Measurements from ENCODE around the gene TSR2. TPM values are rescaled to one million over a fixed set of nuclear protein-coding genes. Genes with fewer than 3 reads are reported as not detected.

The TSR2 gene, protein sequence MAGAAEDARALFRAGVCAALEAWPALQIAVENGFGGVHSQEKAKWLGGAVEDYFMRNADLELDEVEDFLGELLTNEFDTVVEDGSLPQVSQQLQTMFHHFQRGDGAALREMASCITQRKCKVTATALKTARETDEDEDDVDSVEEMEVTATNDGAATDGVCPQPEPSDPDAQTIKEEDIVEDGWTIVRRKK
- total RNA-seq (23.4 TPM), polyA plus RNA-seq (31.0 TPM)
- long read RNA-seq, donor 1, partial matches to known transcripts: 0 of 3 reads
- long read RNA-seq, donor 1, other reads (novel, unspliced or antisense): 0 of 3 reads
- long read RNA-seq, donor 2, transcript TSR2-201 (5 exons, 1,534 nt): major isoform, 45 of 57 reads
- long read RNA-seq, donor 2, partial matches to known transcripts: 12 of 57 reads
- long read RNA-seq, donor 2, other reads (novel, unspliced or antisense): 0 of 57 reads
- long read RNA-seq, donor 3, transcript TSR2-201 (5 exons, 1,534 nt): major isoform, 23 of 23 reads
- long read RNA-seq, donor 3, partial matches to known transcripts: 0 of 23 reads
- long read RNA-seq, donor 3, other reads (novel, unspliced or antisense): 0 of 23 reads
- long read RNA-seq, donor 4, transcript TSR2-201 (5 exons, 1,534 nt): major isoform, 6 of 6 reads
- long read RNA-seq, donor 4, partial matches to known transcripts: 0 of 6 reads
- long read RNA-seq, donor 4, other reads (novel, unspliced or antisense): 0 of 6 reads
- long read RNA-seq, donor 5, transcript TSR2-201 (5 exons, 1,534 nt): major isoform, 30 of 36 reads
- long read RNA-seq, donor 5, partial matches to known transcripts: 0 of 36 reads
- long read RNA-seq, donor 5, other reads (novel, unspliced or antisense): 6 of 36 reads
- long read RNA-seq, donor 6, transcript TSR2-201 (5 exons, 1,534 nt): major isoform, 19 of 19 reads
- long read RNA-seq, donor 6, partial matches to known transcripts: 0 of 19 reads
- long read RNA-seq, donor 6, other reads (novel, unspliced or antisense): 0 of 19 reads
- long read RNA-seq, donor 7, transcript TSR2-201 (5 exons, 1,534 nt): major isoform, 9 of 9 reads
- long read RNA-seq, donor 7, partial matches to known transcripts: 0 of 9 reads
- long read RNA-seq, donor 7, other reads (novel, unspliced or antisense): 0 of 9 reads
- long read RNA-seq, donor 8, transcript TSR2-201 (5 exons, 1,534 nt): major isoform, 5 of 5 reads
- long read RNA-seq, donor 8, partial matches to known transcripts: 0 of 5 reads
- long read RNA-seq, donor 8, other reads (novel, unspliced or antisense): 0 of 5 reads
- long read RNA-seq, donor 9, partial matches to known transcripts: 0 of 1 reads
- long read RNA-seq, donor 9, other reads (novel, unspliced or antisense): 0 of 1 reads
- long read RNA-seq, donor 10, partial matches to known transcripts: 0 of 4 reads
- long read RNA-seq, donor 10, other reads (novel, unspliced or antisense): 0 of 4 reads

DNA sequence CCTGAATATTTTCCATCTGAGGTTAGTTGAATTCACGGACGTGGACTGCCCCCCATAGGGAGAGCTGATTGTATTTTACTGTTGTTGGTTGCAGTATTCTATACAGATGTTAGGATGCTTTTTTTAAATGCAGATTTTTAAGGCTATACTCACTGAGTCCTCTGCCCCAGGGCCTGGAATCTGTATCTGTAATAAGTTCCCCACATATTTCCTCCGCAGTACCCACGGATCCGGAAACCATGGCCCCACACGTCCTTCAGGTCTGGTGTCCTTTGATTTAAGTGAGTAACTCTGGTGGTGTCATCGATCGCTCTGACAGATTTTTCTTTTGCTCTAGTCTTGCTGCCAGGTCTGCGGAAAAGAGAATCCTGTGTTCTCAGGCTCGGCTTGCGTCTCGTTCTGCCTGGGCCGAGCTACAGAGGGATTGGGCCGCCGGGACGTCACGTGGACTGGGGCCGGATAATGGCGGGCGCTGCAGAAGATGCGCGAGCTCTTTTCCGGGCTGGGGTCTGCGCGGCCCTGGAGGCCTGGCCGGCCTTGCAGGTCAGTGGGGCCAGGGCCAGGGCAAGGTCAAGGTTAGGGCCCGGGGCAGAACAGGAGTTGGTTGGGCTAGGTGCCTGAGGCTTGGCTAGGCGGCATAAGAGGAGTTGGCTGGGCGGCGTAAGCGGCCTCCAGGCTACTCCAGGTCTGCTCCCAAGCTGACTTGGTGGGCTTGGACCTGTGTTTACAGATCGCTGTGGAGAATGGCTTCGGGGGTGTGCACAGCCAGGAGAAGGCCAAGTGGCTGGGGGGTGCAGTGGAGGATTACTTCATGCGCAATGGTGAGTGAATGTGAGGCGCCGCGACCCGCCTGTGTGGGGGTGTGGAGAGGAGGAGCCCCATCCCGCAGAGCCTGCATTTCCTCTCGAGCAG is at the start of gene TSR2:
Gene TSR2, plus strand, starts transcription at position 445 of the 912 bp plus-strand sequence. Its CDS starts 18 bp downstream, at position 463.
- H3K27ac ChIP-seq (ENCODE audit: low read depth in 1 of 2, low read length in 1 of 2): peak within 1 kb of the TSS in 1 of 2 donors; percentile 66
- H3K9me3 ChIP-seq (ENCODE audit: control insufficient read depth in 2 of 2, insufficient read depth in 1 of 2, low read length in 1 of 2): no peaks in the 10 kb centered on the region
- H3K4me1 ChIP-seq (ENCODE audit: control insufficient read depth in 2 of 2, insufficient read depth in 2 of 2, low read length in 2 of 2): peaks cover 5 to 6% of the 10 kb centered on the region in 2 donors
- peak; percentile 45 to 86 (median 64) for DNase-seq (ENCODE audit: low read depth in 6 of 9, low spot score in 9 of 9)
- H3K4me3 ChIP-seq (ENCODE audit: low read length in 2 of 2): peak within 1 kb of the TSS; percentile 74 to 78
- no peaks in the 10 kb centered on the region for H3K27me3 ChIP-seq (ENCODE audit: control insufficient read depth in 2 of 2, insufficient read depth in 1 of 2, low read length in 1 of 2)
- 2% methylated on average over 40 of the region's 40 CpGs for WGBS
- peaks cover 9 to 13% of the 10 kb centered on the region in 2 donors for H3K36me3 ChIP-seq (ENCODE audit: control insufficient read depth in 2 of 2, insufficient read depth in 2 of 2, low read length in 1 of 2)

DNA sequence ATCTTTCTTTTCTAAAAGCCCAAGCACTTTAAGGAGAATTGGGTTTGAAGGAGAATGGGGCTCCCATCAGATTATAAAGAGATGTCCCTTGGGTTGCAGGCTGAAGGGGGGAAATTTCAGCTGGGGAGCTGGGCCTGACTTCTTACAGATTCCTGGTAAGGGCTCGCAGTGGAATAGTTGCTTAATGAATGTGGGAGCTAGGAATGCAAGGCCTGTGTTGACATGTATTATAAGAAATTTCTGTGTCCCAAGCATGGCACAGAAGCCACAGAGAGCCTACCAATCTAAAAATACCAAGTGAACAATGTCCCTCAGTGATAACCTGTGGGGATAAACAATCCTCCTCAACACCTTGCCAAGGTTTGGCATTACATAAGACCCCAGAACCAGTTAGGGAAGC is 43.1 kb upstream of the TSR2 start:
- H3K27me3 ChIP-seq (ENCODE audit: control insufficient read depth in 2 of 2, insufficient read depth in 1 of 2, low read length in 1 of 2): no peaks in the 10 kb centered on the region
- H3K4me3 ChIP-seq (ENCODE audit: low read length in 2 of 2): no peak overlapping the region
- no peaks in the 10 kb centered on the region for H3K9me3 ChIP-seq (ENCODE audit: control insufficient read depth in 2 of 2, insufficient read depth in 1 of 2, low read length in 1 of 2)
- no peaks in the 10 kb centered on the region for H3K4me1 ChIP-seq (ENCODE audit: control insufficient read depth in 2 of 2, insufficient read depth in 2 of 2, low read length in 2 of 2)
- H3K36me3 ChIP-seq (ENCODE audit: control insufficient read depth in 2 of 2, insufficient read depth in 2 of 2, low read length in 1 of 2): no peaks in the 10 kb centered on the region
- no peak for DNase-seq (ENCODE audit: low read depth in 6 of 9, low spot score in 9 of 9)
- WGBS: 97% methylated on average over 1 of the region's 1 CpG
- H3K27ac ChIP-seq (ENCODE audit: low read depth in 1 of 2, low read length in 1 of 2): no peak overlapping the region

DNA sequence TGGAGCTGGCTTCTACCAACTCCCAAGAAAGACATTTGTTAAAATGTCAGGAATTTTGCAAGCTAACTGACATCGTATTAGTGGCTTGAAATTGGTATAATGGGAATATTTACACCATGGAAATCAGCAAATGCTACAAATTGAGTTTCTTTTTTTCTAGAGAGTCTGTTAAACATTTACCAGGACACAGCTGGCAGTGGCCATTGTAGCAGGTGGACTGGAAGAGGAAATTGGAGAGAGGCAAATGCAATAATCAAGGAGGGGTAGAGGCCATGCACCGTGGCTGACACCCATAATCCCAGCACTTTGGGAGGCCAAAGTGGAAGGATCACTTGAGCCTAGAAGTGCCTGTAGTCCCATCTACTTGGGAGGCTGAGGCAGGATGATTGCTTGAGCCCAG is 32.9 kb upstream of the TSR2 start:
- Histone ChIP-seq H3K27ac (ENCODE audit: low read depth in 1 of 2, low read length in 1 of 2) (no peak overlapping the region), H3K36me3 (ENCODE audit: control insufficient read depth in 2 of 2, insufficient read depth in 2 of 2, low read length in 1 of 2) (no peaks in the 10 kb centered on the region), H3K27me3 (ENCODE audit: control insufficient read depth in 2 of 2, insufficient read depth in 1 of 2, low read length in 1 of 2) (no peaks in the 10 kb centered on the region), H3K4me3 (ENCODE audit: low read length in 2 of 2) (no peak overlapping the region), H3K4me1 (ENCODE audit: control insufficient read depth in 2 of 2, insufficient read depth in 2 of 2, low read length in 2 of 2) (no peaks in the 10 kb centered on the region), H3K9me3 (ENCODE audit: control insufficient read depth in 2 of 2, insufficient read depth in 1 of 2, low read length in 1 of 2) (no peaks in the 10 kb centered on the region)
- DNase-seq (ENCODE audit: low read depth in 6 of 9, low spot score in 9 of 9): no peak
- WGBS: 88% methylated on average over 2 of the region's 2 CpGs

DNA sequence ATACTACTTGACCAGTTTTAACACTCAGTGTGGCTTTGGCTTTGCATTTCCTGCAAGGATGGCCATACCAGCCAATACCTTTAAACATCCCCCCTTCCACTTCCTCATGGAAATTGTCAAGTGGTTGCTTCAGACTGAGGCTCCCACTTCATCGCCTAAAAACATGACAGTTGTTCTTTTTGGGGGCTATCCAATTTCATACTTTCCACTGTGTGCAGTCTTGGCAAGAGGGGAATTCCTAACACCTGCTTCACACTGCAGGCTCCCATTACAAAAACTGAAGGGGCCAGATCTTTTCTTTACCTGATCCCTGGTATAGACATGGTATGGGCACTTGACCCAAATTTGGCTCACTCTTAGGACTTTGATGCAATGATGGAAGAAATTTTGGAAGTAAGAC is 28.5 kb upstream of the TSR2 start:
- DNase-seq (ENCODE audit: low read depth in 6 of 9, low spot score in 9 of 9): no peak
- Histone ChIP-seq H3K27ac (ENCODE audit: low read depth in 1 of 2, low read length in 1 of 2) (no peak overlapping the region), H3K4me3 (ENCODE audit: low read length in 2 of 2) (no peak overlapping the region), H3K27me3 (ENCODE audit: control insufficient read depth in 2 of 2, insufficient read depth in 1 of 2, low read length in 1 of 2) (peaks cover 0 to 3% of the 10 kb centered on the region in 2 donors), H3K4me1 (ENCODE audit: control insufficient read depth in 2 of 2, insufficient read depth in 2 of 2, low read length in 2 of 2) (peaks cover 0 to 12% of the 10 kb centered on the region in 2 donors), H3K36me3 (ENCODE audit: control insufficient read depth in 2 of 2, insufficient read depth in 2 of 2, low read length in 1 of 2) (no peaks in the 10 kb centered on the region), H3K9me3 (ENCODE audit: control insufficient read depth in 2 of 2, insufficient read depth in 1 of 2, low read length in 1 of 2) (no peaks in the 10 kb centered on the region)
- 54% methylated on average over 1 of the region's 1 CpG for WGBS

DNA sequence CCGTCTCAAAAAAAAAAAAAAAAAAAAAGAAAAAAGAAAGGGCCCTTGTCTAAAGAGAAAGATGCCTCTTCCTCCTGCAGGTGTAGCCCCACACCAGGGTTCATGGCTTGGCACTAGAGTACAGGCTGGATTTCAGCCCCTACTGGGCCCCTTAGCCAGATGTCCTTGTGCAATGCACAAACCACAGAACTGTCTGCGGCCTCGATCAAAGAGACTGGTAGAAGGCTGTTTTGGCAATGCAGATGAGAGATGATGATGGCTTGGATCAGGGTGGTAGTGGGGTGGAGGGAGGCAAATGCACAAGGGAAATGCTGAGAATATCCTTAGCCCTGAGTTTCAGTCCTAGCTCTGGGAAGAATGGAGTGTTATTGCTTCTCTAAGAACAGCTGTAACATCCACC is 26.5 kb upstream of the TSR2 start:
- H3K4me3 ChIP-seq (ENCODE audit: low read length in 2 of 2): no peak overlapping the region
- DNase-seq (ENCODE audit: low read depth in 6 of 9, low spot score in 9 of 9): peak in 1 of 9 donors; percentile 39
- no peaks in the 10 kb centered on the region for H3K36me3 ChIP-seq (ENCODE audit: control insufficient read depth in 2 of 2, insufficient read depth in 2 of 2, low read length in 1 of 2)
- WGBS: 14% methylated on average over 3 of the region's 3 CpGs
- H3K9me3 ChIP-seq (ENCODE audit: control insufficient read depth in 2 of 2, insufficient read depth in 1 of 2, low read length in 1 of 2): no peaks in the 10 kb centered on the region
- H3K27me3 ChIP-seq (ENCODE audit: control insufficient read depth in 2 of 2, insufficient read depth in 1 of 2, low read length in 1 of 2): peaks cover 0 to 6% of the 10 kb centered on the region in 2 donors
- H3K27ac ChIP-seq (ENCODE audit: low read depth in 1 of 2, low read length in 1 of 2): no peak overlapping the region
- peaks cover 0 to 12% of the 10 kb centered on the region in 2 donors for H3K4me1 ChIP-seq (ENCODE audit: control insufficient read depth in 2 of 2, insufficient read depth in 2 of 2, low read length in 2 of 2)

DNA sequence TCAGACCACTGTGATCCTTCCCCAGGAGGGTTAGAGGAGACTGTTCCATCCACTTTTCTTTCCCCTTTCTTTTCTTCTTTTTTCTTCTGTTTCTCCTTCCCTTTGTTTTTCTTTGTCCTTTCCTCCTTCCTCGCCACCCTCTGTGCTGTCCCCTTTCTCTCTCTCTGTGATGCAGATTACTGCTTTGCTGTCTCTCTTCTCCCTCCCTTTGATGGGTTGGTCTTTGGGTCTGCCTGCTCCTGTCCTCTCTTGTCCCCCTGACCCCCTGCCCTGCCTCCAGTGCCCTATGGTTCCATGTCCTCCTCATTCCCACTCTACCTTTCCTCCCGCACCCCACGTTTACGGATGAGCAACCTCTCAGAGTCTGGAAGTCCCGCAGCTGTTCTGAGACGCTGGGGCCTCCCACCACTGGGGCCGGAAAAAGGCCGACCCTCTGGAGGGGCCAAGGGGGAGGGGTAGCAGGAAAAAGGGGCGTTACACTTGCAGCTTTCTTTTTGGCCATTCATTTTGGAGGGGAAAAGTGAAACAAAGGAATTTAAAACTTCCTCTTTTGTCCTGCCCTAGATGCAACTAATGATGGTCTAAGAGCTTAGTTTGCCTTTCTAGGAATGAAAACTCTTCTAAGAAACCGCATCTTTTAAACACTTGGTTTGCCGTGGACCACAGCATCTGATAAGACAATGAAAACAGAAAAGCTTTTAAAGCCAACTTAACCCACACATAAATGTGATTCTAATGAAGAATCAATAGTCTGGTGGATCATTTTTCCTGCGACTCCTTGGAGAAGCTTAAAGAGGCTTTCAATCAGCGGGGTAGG is 24.5 kb upstream of the TSR2 start:
- Histone ChIP-seq H3K4me3 (ENCODE audit: low read length in 2 of 2) (no peak overlapping the region), H3K36me3 (ENCODE audit: control insufficient read depth in 2 of 2, insufficient read depth in 2 of 2, low read length in 1 of 2) (no peaks in the 10 kb centered on the region), H3K4me1 (ENCODE audit: control insufficient read depth in 2 of 2, insufficient read depth in 2 of 2, low read length in 2 of 2) (peaks cover 0 to 12% of the 10 kb centered on the region in 2 donors), H3K9me3 (ENCODE audit: control insufficient read depth in 2 of 2, insufficient read depth in 1 of 2, low read length in 1 of 2) (no peaks in the 10 kb centered on the region), H3K27ac (ENCODE audit: low read depth in 1 of 2, low read length in 1 of 2) (no peak overlapping the region), H3K27me3 (ENCODE audit: control insufficient read depth in 2 of 2, insufficient read depth in 1 of 2, low read length in 1 of 2) (peaks cover 0 to 6% of the 10 kb centered on the region in 2 donors)
- peak in 1 of 9 donors; percentile 14 for DNase-seq (ENCODE audit: low read depth in 6 of 9, low spot score in 9 of 9)
- WGBS: 15% methylated on average over 13 of the region's 13 CpGs

DNA sequence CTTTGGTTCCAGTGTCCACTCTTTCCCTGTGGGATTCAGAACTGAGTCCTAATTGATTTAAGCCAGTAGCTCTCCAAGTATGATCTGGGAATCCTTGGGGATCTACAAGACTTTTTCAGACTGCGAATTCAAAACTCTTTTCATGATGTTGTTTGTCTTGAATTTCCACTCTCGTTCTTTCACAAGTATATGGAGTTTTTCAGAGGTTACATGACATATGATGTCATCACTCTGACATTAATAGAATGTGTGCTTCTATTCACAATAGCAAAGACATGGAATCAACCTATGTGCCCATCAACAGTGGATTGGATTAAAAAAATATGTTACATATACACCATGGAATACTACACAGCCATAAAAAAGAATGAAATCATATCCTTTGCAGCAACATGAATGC is 23.2 kb upstream of the TSR2 start:
- peaks cover 0 to 12% of the 10 kb centered on the region in 2 donors for H3K4me1 ChIP-seq (ENCODE audit: control insufficient read depth in 2 of 2, insufficient read depth in 2 of 2, low read length in 2 of 2)
- no peak for DNase-seq (ENCODE audit: low read depth in 6 of 9, low spot score in 9 of 9)
- no peak overlapping the region for H3K4me3 ChIP-seq (ENCODE audit: low read length in 2 of 2)
- 97% methylated on average over 2 of the region's 2 CpGs for WGBS
- H3K9me3 ChIP-seq (ENCODE audit: control insufficient read depth in 2 of 2, insufficient read depth in 1 of 2, low read length in 1 of 2): no peaks in the 10 kb centered on the region
- H3K27ac ChIP-seq (ENCODE audit: low read depth in 1 of 2, low read length in 1 of 2): no peak overlapping the region
- H3K36me3 ChIP-seq (ENCODE audit: control insufficient read depth in 2 of 2, insufficient read depth in 2 of 2, low read length in 1 of 2): no peaks in the 10 kb centered on the region
- peaks cover 0 to 6% of the 10 kb centered on the region in 2 donors for H3K27me3 ChIP-seq (ENCODE audit: control insufficient read depth in 2 of 2, insufficient read depth in 1 of 2, low read length in 1 of 2)
